AG04449 (cell line): Measurements from ENCODE around the gene HDAC6.

Experiments used
- CTCF ChIA-PET: fragments of 350-600 bp; formaldehyde crosslinking; extraction: SDS; loops from one replicate; lab custom pipeline; 2021; ENCODE audit warnings: antibody characterized with exemption; lab: Yijun Ruan, JAX
- POLR2A ChIA-PET: fragments of 400-600, 350-600 bp; formaldehyde crosslinking; extraction: SDS; loops from one replicate; lab custom pipeline; 2020; ENCODE audit warnings: antibody characterized with exemption, inconsistent platforms; lab: Yijun Ruan, JAX
- DNase-seq: peaks from one replicate; pipeline ENCODE4 v3.0.0-alpha.2; 2010; ENCODE audit warnings: low read depth, low spot score
- H3K4me3 ChIP-seq: 2 replicates; pipeline ENCODE4 v1.5.1; 2011; ENCODE audit warnings: low read depth, mild to moderate bottlenecking, control low read depth, low read length
- CTCF ChIP-seq: IDR thresholded peaks from one replicate; pipeline ENCODE4 v1.5.1; 2011; ENCODE audit warnings: mild to moderate bottlenecking, moderate library complexity, low read length, control low read depth, inconsistent platforms; ENCODE audit not compliant: insufficient read depth; ENCODE audit errors: missing control alignments

The HDAC6 gene

GRCh38 chrX:48787505-48788443, 14.1 kb upstream of the HDAC6 start:
- POLR2A ChIA-PET = no interaction called here
- no peak overlapping the region for H3K4me3 ChIP-seq
- CTCF ChIA-PET = no interaction called here
- DNase-seq = no peak
- no peak for TF ChIP-seq CTCF

DNA sequence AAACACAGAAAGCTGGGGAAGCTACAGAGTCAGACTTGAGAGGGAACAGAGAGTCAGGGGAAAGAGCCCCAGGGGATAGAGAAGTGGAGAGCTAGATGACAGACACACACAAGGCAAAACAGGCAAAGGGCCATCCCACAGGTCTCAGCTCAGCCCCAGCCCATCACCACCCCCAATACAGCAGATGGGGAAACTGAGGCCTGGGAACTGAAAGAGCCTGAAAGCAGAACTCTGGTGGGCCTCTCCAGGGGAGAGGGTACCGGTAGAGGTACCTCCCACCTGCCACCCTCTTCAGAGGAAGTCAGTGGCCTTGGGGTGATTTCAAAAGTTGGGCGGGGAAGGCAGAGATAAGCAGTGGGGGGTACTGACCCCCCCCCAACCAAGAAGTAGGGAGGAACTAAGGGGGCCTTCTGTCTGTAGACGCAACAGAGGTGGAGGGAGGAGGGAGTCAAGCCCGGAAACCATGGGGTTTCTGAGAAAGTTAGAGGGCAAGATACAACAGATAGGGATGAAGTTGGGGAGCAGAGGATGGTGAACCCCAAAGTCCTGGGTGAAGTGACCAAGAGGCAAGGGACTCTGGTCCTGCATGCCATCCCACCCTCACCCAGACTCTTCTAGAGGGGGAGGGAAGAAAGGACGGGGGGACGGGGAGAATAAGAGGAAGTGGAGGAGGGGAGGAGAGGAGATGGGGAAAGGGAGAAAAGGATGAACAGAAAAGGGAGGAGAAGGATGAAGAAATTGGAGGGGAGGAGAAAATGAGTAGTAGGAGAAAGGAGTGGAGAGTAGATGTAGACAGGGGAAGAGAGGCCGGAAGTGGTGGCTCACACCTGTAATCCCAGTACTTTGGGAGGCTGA, 12.3 kb upstream of the HDAC6 start:
- H3K4me3 ChIP-seq = no peak overlapping the region
- CTCF ChIA-PET = no interaction called here
- no peak for TF ChIP-seq CTCF
- no peak for DNase-seq
- POLR2A ChIA-PET = no interaction called here

DNA sequence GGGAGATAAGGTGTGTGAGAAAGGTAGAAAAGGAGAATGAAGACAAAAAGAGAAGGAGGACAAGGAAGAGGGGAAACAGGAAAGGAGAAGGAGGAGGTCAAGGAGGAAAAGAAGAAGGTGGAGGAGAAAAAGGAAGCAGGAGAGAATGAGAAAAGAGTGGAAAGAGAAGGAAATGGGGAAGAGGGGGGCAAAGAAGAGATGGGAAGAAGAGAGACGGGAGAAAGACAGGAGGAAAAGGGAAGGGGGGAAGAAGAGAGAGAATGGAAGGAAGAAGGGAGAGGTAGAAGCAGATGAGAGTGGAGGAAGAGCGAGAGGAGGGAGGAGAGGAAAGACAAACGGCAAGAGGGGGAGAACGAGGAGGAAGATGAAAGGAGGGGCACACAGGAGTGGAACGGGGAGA, 11.4 kb upstream of the HDAC6 start:
- ChIA-PET CTCF (no interaction called here), POLR2A (no interaction called here)
- TF ChIP-seq CTCF = no peak
- no peak overlapping the region for H3K4me3 ChIP-seq
- no peak for DNase-seq

- no peak overlapping the region for H3K4me3 ChIP-seq
- CTCF ChIA-PET = no interaction called here
- no peak for DNase-seq
- TF ChIP-seq CTCF = no peak
- POLR2A ChIA-PET = no interaction called here
Measured at GRCh38 chrX:48791063-48791820, 10.6 kb upstream of the HDAC6 start.

- H3K4me3 ChIP-seq = no peak overlapping the region
- POLR2A ChIA-PET = no interaction called here
- TF ChIP-seq CTCF = no peak
- CTCF ChIA-PET = no interaction called here
- DNase-seq = no peak
Measured at GRCh38 chrX:48792219-48792618, 9.6 kb upstream of the HDAC6 start.

GRCh38 chrX:48793935-48794334, 7.9 kb upstream of the HDAC6 start:
- no peak for DNase-seq
- ChIA-PET CTCF (no interaction called here), POLR2A (no interaction called here)
- TF ChIP-seq CTCF = no peak
- H3K4me3 ChIP-seq = no peak overlapping the region
